DND-41 (cell line): ENCODE results near the gene KCNIP4.

Experiments
- CTCF ChIP-seq: IDR thresholded peaks from 2 replicates; pipeline ENCODE4 v1.5.1; 2012; ENCODE audit warnings: borderline replicate concordance, low read length, moderate library complexity, mild to moderate bottlenecking; ENCODE audit not compliant: poor library complexity, severe bottlenecking; ENCODE audit errors: extremely low read depth
- EZH2 ChIP-seq: IDR thresholded peaks from 3 replicates; pipeline ENCODE4 v1.6.1; 2012; ENCODE audit warnings: borderline replicate concordance, low read depth, mild to moderate bottlenecking, moderate library complexity, low read length, inconsistent platforms; ENCODE audit not compliant: severe bottlenecking

- TF ChIP-seq CTCF (no peak), EZH2 (no peak)
These were observed 43.0 kb upstream of the KCNIP4 start for GRCh38 chr4:21991562-21991961.
